Adrenal gland (tissue), 12 donors: Measurements from ENCODE around the gene OXGR1. TPM values are rescaled to one million over a fixed set of nuclear protein-coding genes. Genes with fewer than 3 reads are reported as not detected.

Experiments used
- DNase-seq, 7 donors: peaks; one replicate each; pipeline ENCODE4 v3.0.0-alpha.2; 2019 to 2020
- H3K27ac ChIP-seq, 5 donors: fragments of 200-600 bp; sonication (generic) in 4 of 5; 1 replicate in 3 of 5; 2 replicates in 2 of 5; pipeline versions ENCODE4 v1.5.1 to v1.8.0; 2016 to 2020; ENCODE audit warnings: mild to moderate bottlenecking in 1 of 5
- H3K27me3 ChIP-seq: fragments of 200-600 bp; 2 replicates; pipeline ENCODE4 v1.8.0; 2021
- H3K36me3 ChIP-seq, 2 donors: fragments of 200-600 bp; replicated peaks in 1 of 2; 1 replicate in 1 of 2; 2 replicates in 1 of 2; pipeline versions ENCODE4 v1.5.1 to v1.8.0; 2018 to 2022
- H3K4me1 ChIP-seq, 2 donors: fragments of 200-600 bp; replicated peaks in 1 of 2; 1 replicate in 1 of 2; 2 replicates in 1 of 2; pipeline versions ENCODE4 v1.5.1 to v1.8.0; 2018 to 2021
- H3K4me3 ChIP-seq, 4 donors: fragments of 200-600 bp; sonication (generic) in 3 of 4; one replicate each; pipeline ENCODE4 v1.5.1; 2016 to 2018
- H3K9me3 ChIP-seq, 3 donors: fragments of 200-600 bp; sonication (generic) in 1 of 3; replicated peaks in 1 of 3; 1 replicate in 2 of 3; 2 replicates in 1 of 3; pipeline versions ENCODE4 v1.5.1 to v1.8.0; 2016 to 2021
- CTCF ChIP-seq, 6 experiments: fragments of 450-650 bp in 4 of 6; fragments of 200-600 bp in 2 of 6; sonication (generic) in 1 of 6; IDR thresholded peaks; 1 replicate in 5 of 6; 2 replicates in 1 of 6; pipeline versions ENCODE4 v1.5.1 to v1.8.0; 2016 to 2021; ENCODE audit warnings: antibody characterized with exemption in 6 of 6, mild to moderate bottlenecking in 2 of 6, moderate library complexity in 1 of 6
- POLR2A ChIP-seq, 2 donors: fragments of 450-650 bp; IDR thresholded peaks; one replicate each; pipeline ENCODE4 v1.6.1; 2017; ENCODE audit warnings: antibody characterized with exemption in 2 of 2, mild to moderate bottlenecking in 2 of 2, moderate library complexity in 1 of 2
- WGBS, 4 donors: extraction: QIAGEN DNeasy Blood & Tissue Kit in 2 of 4; methylation state at CpG; one replicate each; pipeline versions ENCODE4 v1.1.5 to v1.1.7; 2013 to 2017; 5-methylcytosine and 5-hydroxymethylcytosine counted together
- intact Hi-C, 2 donors: fragments of 100-400 bp; cut with DNase I; formaldehyde crosslinking; loops; one replicate each; pipeline versions ENCODE4 v1.14.1 to v1.15.0; 2022 to 2023
- polyA plus RNA-seq, 3 donors: library from polyadenylated mRNA; stranded (reverse); fragments of 200-250 nt in 2 of 3; fragments of 350-450 nt in 1 of 3; fragmentation: Illumina TruSeq in 1 of 3; extraction: RNeasy Lipid Tissue Mini Kit (QIAGEN cat#74804) in 1 of 3; gene quantifications; one replicate each; pipeline ENCODE4 v1.2.3, GENCODE V29; 2013 to 2014
- small RNA-seq, 2 donors: library from RNA; depleted of rRNA; stranded (forward); fragments of <200 nt; gene quantifications; one replicate each; pipeline ENCODE3, GENCODE V24; 2016
- total RNA-seq, 9 donors: library from RNA; depleted of rRNA in 4 of 9; stranded (reverse); fragments of >200 nt in 4 of 9; fragments of 120-200 nt in 1 of 9; fragmentation: NEBNext Ultra II Directional in 1 of 9; extraction: Animal tissue kit (Norgen Biotek cat#: 25700) in 1 of 9; gene quantifications; one replicate each; pipeline versions ENCODE4 v1.1.0 to v1.2.4, GENCODE V29; 2013 to 2023
- donor health status: healthy with polysubstance abuse.
- donor health status: Bipolar disorder and iron deficiency.
- donor health status: DM: yes; HTN: yes; CAD: no.
- donor health status: DM: no; HTN: no; CAD: no.
- donor health status: DM: no; HTN: no; CAD: no.
- donor health status: DM: yes; HTN: yes; CAD: no.

Gene OXGR1
- total and polyA plus RNA-seq, 12 donors = 0.11 to 0.13 TPM; not detected in 10

GRCh38 chr13:96935901-96936300 lies 58.4 kb downstream of the OXGR1 start:
- no peak for DNase-seq
- no peaks in the 10 kb centered on the region for H3K9me3 ChIP-seq
- H3K4me3 ChIP-seq = no peak overlapping the region
- no peaks in the 10 kb centered on the region for H3K4me1 ChIP-seq
- no peaks in the 10 kb centered on the region for H3K36me3 ChIP-seq
- H3K27ac ChIP-seq = no peak overlapping the region
- no peak for TF ChIP-seq CTCF (IDR thresholded peaks at IDR 0.05)
- TF ChIP-seq POLR2A (IDR thresholded peaks at IDR 0.05) = no peak
- H3K27me3 ChIP-seq = no peaks in the 10 kb centered on the region
- intact Hi-C loops = no loop called here
- WGBS, 4 donors = 72 to 79% (median 76%) methylated on average over 3 of the region's 3 CpGs

Small RNAs within 50 kb of the gene (small RNA-seq; reads per million reads assigned to genes)
- gene RN7SKP7 = 0 reads per million in 2 donors

Other genes with a start within 250 kb of the OXGR1 start
- 100 to 1,000 TPM in 8 of 9 donors, 10 to 100 TPM in 1; 56.2 to 250 (median 143) TPM for gene MBNL2, start 227.9 kb upstream of the OXGR1 start, total RNA-seq
- 100 to 1,000 TPM in 1 of 3 donors, 10 to 100 TPM in 2; 29.2 to 119 (median 40.2) TPM for gene MBNL2, start 227.9 kb upstream of the OXGR1 start, polyA plus RNA-seq